Measurements from ENCODE around the gene AMIGO1. TPM values are rescaled to one million over a fixed set of nuclear protein-coding genes. Genes with fewer than 3 reads are reported as not detected.

Gene AMIGO1
- total RNA-seq, 4 donors from 2014 or later: 2.4 to 10.6 (median 5.9) TPM

DNA sequence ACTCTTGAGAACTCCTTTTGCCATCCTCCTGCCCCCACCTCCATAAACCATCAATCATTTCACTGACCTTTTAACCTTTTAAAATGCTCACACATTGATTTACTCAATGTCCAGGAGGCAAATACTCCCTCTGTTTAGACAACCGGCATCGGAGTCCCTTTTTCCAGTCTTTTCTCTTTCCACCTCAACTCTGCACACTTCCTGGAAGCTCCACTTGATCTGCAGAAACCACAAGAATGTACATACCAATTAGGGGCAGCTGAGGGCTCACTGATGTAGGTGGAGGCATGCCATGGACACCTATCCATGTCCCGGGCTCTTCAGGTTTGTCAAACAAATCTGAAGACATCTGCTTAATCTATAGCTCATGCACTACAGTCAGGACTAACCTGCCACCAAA, 5.3 kb upstream of the AMIGO1 start:
- ATAC-seq (ENCODE audit: low FRiP score) (no peak), DNase-seq (ENCODE audit: low spot score) (no peak)
- TF ChIP-seq, protein P1, sequence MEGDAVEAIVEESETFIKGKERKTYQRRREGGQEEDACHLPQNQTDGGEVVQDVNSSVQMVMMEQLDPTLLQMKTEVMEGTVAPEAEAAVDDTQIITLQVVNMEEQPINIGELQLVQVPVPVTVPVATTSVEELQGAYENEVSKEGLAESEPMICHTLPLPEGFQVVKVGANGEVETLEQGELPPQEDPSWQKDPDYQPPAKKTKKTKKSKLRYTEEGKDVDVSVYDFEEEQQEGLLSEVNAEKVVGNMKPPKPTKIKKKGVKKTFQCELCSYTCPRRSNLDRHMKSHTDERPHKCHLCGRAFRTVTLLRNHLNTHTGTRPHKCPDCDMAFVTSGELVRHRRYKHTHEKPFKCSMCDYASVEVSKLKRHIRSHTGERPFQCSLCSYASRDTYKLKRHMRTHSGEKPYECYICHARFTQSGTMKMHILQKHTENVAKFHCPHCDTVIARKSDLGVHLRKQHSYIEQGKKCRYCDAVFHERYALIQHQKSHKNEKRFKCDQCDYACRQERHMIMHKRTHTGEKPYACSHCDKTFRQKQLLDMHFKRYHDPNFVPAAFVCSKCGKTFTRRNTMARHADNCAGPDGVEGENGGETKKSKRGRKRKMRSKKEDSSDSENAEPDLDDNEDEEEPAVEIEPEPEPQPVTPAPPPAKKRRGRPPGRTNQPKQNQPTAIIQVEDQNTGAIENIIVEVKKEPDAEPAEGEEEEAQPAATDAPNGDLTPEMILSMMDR (IDR thresholded peaks at IDR 0.05): no peak

DNA sequence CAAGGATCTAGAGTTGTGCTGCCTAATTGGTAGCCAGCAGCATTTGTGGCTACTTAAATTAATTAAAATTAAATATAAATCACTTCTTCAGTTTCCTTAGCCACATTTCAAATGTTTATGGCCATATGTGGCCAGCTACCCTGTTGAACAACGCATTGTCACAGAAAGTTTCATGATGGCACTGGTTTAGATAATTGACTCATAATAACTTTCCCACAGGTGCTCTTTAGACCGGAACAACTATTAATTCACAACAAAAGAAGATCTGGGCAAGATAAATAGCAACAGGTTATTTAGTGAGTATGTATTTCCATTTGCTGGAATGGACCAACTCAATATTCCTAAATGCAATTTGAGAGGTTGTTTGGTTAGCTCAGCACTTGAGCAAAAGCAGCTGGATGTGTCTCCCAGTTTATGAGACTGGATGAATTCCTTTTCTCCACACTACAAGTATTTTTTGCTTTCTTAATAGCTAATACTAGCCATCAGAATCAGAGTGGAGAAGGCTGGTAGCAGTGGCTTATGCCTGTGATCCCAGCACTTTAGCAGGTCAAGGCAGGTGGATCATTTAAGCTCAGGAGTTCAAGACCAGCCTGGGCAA, 3.7 kb upstream of the AMIGO1 start:
- ATAC-seq (ENCODE audit: low FRiP score) (no peak), DNase-seq (ENCODE audit: low spot score) (no peak)
- TF ChIP-seq, protein P1 (IDR thresholded peaks at IDR 0.05): no peak

DNA sequence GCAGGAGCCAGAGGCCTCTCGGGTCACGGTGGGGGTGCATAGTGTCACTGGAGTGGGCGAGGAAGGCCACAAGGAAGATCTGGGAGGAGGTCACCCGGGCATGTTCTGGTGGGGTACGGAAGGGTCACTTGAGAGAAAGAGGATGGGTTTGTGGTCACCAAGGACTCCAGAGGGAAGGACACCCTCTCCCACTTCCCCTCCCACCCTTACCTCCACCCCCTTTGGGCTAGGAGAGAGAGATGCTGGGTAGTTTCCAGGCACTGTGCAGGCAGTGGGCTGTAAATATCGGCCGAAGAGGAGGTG, 703 bp downstream of the AMIGO1 start:
- ATAC-seq (ENCODE audit: low FRiP score): no peak
- TF ChIP-seq, protein P1 (IDR thresholded peaks at IDR 0.05): no peak
- no peak for DNase-seq (ENCODE audit: low spot score)

DNA sequence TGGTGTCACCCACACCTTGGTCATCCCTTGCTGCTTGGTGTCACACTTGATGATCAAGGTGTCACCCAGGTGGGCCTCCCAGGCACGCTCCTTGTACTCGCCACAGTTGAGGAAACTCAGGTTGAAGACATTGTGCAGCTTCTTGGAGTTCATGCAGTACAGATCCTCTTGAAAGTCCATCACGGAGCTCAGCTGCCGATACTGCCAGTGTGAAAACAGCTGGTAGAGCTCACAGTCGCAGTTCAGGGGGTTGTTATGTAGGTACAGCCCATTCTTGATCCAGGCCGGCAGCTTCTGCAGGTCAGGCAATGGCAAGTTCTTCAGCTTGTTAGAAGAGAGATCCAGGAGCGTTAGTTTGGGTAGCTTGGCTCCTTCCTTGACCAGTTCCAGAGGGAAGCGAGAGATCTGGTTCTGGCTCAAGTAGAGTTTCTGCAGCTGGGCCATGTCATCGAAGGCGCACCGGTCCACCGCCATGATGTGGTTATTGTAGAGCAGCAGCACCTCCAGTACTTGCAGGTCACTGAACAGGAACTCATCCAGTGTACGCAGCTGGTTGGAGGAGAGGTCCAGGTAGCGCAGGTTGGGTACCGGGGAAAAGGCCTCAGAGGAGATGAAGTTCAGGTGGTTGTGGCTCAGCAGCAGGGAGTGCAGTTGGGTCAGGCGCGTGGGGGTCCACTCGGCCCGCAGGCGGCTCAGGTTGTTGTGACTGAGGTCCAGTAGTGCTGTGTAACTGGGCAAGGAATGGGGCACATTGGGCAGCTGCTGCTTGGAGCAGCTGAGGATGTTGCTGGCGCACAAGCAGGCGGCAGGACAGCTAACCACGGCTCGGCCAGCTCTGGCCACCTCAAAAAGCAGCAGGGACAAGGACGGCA, 1.3 kb downstream of the AMIGO1 start:
- no peak for ATAC-seq (ENCODE audit: low FRiP score)
- no peak for DNase-seq (ENCODE audit: low spot score)
- TF ChIP-seq, protein P1 (IDR thresholded peaks at IDR 0.05): no peak

DNA sequence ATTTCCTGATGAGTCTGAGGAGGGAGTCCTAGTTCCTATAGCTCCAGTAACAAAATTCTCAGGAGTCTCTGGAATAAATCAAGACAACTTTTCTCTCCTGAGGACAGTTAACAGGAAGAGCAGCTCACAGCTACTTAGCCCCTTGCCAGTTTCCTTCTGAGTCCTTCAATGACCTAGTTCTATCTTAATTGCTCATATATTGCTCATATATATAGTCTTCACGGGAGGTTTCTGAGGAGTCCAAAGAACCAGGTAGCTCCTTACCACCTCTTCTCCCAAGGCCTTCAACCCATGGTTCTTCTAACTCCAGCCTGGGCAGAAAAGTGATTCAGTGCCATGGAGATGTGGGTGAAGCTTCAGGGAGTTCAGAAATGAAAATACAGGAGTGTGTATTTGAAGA, 4.6 kb downstream of the AMIGO1 start:
- TF ChIP-seq, protein P1 (IDR thresholded peaks at IDR 0.05): no peak
- no peak for DNase-seq (ENCODE audit: low spot score)
- ATAC-seq (ENCODE audit: low FRiP score): no peak

DNA sequence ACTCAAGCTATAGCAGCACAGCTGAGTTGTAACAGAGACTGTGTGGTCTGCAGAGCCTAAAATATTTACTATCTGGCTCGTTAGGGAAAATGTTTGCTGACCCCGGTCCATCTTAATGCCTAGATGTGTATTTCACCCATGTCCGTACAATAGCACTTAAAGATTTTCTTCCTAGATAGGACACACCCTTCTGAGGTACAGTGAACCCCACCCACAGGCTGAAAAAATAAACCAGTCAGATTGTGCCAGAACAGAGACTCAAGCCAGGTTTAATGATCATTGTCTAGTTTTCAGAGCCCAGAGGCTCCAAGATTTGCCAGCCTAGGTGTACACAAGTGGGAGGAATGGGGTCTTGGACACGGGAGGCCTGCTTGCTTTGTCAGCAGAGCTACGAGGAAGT, 5.6 kb downstream of the AMIGO1 start:
- DNase-seq (ENCODE audit: low spot score) (no peak), ATAC-seq (ENCODE audit: low FRiP score) (no peak)
- TF ChIP-seq, protein P1 (IDR thresholded peaks at IDR 0.05): no peak

DNA sequence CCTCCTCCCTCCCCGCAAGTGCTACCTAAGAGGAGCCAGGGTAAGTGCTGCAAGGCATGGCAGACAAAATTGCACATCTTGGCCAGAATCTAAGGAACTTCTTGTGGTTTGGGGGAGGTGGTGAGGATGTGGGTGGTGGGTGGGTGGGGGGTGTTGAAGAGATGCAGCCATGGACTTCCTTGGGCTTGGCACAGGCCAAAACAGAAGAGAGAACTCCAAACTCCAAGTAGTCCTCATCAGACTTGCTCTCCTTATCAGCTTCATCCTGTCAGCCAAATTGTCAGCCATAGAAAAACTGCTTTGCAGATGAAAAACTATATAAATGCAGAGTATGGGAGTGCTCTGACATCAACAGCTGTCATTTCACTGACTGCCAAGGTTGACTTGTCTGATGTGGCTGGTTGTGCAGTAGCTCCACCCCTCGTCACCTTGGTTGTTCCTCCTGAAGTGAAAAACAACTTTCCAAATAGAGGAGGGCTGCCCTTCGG, 7.1 kb downstream of the AMIGO1 start:
- no peak for ATAC-seq (ENCODE audit: low FRiP score)
- TF ChIP-seq, protein P1 (IDR thresholded peaks at IDR 0.05): no peak
- DNase-seq (ENCODE audit: low spot score): no peak

Data from omental fat pad (tissue), 4 donors.